Ectodermal cell (in vitro differentiated cells): Measurements from ENCODE around the gene PTGR3.

Source experiments
- H3K27ac ChIP-seq: 2 replicates; pipeline ENCODE4 v1.7.0; 2013; ENCODE audit warnings: mild to moderate bottlenecking, low read depth, low read length; ENCODE audit not compliant: insufficient read depth, poor library complexity, severe bottlenecking
- H3K27me3 ChIP-seq: 2 replicates; pipeline ENCODE4 v1.7.0; 2013; ENCODE audit warnings: mild to moderate bottlenecking, low read length; ENCODE audit not compliant: insufficient read depth, control insufficient read depth, poor library complexity, severe bottlenecking
- H3K36me3 ChIP-seq: one replicate; pipeline ENCODE4 v1.7.0; 2013; ENCODE audit warnings: low read length; ENCODE audit not compliant: control insufficient read depth, insufficient read depth
- H3K4me1 ChIP-seq: one replicate; pipeline ENCODE4 v1.7.0; 2013; ENCODE audit warnings: low read length; ENCODE audit not compliant: control insufficient read depth, insufficient read depth
- H3K4me3 ChIP-seq: 2 replicates; pipeline ENCODE4 v1.7.0; 2013; ENCODE audit warnings: low read depth, low read length, control low read depth; ENCODE audit not compliant: insufficient read depth
- H3K9me3 ChIP-seq: 2 replicates; pipeline ENCODE4 v1.7.0; 2013; ENCODE audit warnings: mild to moderate bottlenecking, low read length, moderate library complexity; ENCODE audit not compliant: control insufficient read depth
- WGBS, 2 experiments: methylation state at CpG; one replicate each; pipeline ENCODE4 v1.1.7; 2013; ENCODE audit warnings: missing lambda C conversion rate in 2 of 2; 5-methylcytosine and 5-hydroxymethylcytosine counted together

The PTGR3 gene

DNA sequence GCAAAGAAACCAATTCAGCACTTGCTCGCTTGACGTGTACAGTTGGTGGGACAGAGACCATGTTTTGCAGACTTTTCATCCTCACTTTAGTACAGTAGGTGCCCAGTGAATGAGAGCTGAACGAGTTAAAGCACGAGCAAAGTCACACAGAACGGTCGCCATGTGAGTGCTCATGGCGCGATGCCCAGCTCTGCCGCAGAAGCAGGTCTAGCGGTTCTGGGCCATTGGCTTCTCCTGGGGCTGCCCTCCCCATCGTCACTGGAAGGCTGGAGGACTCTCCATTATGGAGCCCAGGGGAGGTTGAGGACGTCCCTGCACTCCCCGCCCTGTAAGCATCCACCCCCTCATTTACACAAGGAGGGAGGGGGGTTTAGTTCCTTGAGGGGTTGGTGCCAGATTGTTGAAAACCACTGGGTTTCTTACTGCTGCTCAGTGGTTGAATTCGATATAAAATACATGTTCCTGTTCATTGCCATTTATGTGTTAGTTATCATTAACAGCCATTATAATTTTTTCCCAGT is 24.9 kb downstream of the PTGR3 start:
- Histone ChIP-seq H3K27me3 (no peaks in the 10 kb centered on the region), H3K36me3 (no peaks in the 10 kb centered on the region), H3K27ac (no peak overlapping the region), H3K4me1 (no peaks in the 10 kb centered on the region), H3K9me3 (no peaks in the 10 kb centered on the region), H3K4me3 (no peak overlapping the region)
- 94 to 96% methylated on average over 14 of the region's 14 CpGs for WGBS, 2 experiments

DNA sequence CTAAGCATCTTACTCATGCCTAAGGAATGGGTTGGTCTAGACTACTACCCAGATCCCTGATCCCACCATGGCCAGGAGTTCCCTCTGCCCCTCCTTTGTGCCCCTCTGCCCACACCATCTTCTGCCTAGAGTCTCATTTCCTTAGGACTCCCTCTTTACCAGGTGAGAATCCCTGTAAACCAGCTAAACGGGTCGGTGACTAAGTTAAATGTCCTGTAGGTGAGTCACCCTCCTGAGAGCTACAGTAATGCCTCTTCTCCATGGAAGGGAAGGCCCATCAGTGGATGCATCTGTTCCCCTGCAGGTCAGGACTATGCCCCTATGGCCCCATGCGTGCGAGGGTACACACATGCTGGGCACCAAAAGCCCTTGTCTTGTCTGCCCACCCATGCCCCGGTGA is 25.4 kb downstream of the PTGR3 start:
- no peak overlapping the region for H3K4me3 ChIP-seq
- H3K4me1 ChIP-seq, result no peaks in the 10 kb centered on the region
- WGBS, 2 experiments, result 83 to 86% methylated on average over 5 of the region's 5 CpGs
- no peak overlapping the region for H3K27ac ChIP-seq
- H3K9me3 ChIP-seq, result no peaks in the 10 kb centered on the region
- H3K27me3 ChIP-seq, result no peaks in the 10 kb centered on the region
- H3K36me3 ChIP-seq, result no peaks in the 10 kb centered on the region

DNA sequence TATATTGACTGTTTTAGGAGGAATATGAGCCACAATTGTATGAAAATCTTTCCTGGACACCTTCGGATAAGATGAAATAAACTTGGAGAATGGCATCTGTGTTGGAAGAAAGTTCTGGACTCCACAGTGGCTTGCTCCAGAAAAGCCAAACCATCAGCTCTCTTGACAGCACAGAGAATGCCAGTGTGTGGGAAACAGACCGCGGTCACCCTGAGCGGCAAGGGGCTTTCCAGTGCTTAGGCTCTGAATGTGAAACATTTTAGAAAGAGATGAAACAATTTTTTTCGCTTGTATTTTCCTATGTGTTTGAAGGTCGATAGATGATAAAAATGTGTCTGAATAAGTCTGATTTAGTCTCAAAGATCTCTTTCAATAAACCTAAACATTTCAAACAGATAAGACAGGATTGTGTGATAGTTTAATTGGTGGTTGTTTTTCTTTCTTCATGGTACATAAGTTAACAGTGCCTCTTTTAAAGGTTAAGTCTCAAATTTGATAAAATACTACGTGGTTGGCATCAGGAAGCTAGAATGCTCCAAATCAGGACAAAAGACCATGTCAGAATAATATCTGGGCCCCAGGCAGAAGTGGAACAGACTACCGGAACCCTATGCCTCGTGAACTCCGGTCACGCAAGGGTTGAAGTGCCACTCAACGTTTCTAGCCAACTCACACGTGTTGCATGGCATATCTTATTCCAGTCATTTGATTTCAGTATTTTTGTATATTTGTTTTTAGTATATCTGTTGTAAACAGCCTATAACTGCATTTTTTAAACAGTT is 28.9 kb downstream of the PTGR3 start:
- H3K9me3 ChIP-seq, result no peaks in the 10 kb centered on the region
- no peaks in the 10 kb centered on the region for H3K27me3 ChIP-seq
- 95 to 96% methylated on average over 11 to 13 of the region's 13 CpGs for WGBS, 2 experiments
- no peak overlapping the region for H3K4me3 ChIP-seq
- no peak overlapping the region for H3K27ac ChIP-seq
- H3K4me1 ChIP-seq, result no peaks in the 10 kb centered on the region
- no peaks in the 10 kb centered on the region for H3K36me3 ChIP-seq

DNA sequence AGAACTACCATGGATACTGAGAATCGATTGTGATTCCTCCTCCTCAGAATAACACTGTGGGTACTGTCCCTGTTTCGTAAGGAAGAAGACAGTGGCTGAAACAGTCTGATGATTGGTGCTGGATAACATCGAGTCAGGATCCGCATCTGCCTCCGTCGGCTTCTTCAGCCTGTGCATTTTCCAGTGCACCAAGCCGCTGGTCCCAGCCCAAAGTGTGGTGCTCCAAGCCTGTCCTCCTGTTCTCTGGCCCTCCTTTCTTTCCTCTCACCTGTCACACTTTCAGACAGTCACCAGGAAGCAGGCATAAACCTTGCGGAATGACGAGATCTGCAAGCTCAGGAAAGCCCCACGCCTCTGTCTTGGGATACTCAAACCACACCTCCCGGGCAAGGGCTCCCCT is 30.6 kb downstream of the PTGR3 start:
- Histone ChIP-seq H3K4me1 (no peaks in the 10 kb centered on the region), H3K27ac (no peak overlapping the region), H3K4me3 (no peak overlapping the region), H3K36me3 (no peaks in the 10 kb centered on the region), H3K9me3 (no peaks in the 10 kb centered on the region), H3K27me3 (no peaks in the 10 kb centered on the region)
- WGBS, 2 experiments, result 89 to 92% methylated on average over 11 of the region's 11 CpGs

DNA sequence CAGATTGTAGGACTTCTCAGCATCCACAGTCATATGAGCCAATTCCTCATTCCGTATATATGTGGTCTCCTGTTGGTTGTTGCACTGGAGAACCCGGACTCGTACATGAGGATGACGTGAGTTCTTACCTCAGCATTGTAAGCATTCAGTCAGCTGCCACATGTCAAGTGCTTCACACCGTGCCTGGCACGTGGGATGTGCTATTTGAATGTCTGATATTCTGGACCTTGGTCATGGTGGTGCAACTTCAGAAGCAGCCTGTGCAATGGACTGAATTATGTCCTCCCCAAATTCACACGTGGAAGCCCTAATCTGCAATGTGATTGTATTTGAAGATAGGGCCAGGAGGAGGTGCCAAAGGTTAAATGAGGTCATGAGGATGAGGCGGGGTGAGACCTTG is 32.1 kb downstream of the PTGR3 start:
- H3K27me3 ChIP-seq, result no peaks in the 10 kb centered on the region
- no peak overlapping the region for H3K4me3 ChIP-seq
- no peaks in the 10 kb centered on the region for H3K36me3 ChIP-seq
- WGBS, 2 experiments, result 89 to 93% methylated on average over 8 of the region's 8 CpGs
- no peaks in the 10 kb centered on the region for H3K4me1 ChIP-seq
- H3K9me3 ChIP-seq, result no peaks in the 10 kb centered on the region
- H3K27ac ChIP-seq, result no peak overlapping the region

DNA sequence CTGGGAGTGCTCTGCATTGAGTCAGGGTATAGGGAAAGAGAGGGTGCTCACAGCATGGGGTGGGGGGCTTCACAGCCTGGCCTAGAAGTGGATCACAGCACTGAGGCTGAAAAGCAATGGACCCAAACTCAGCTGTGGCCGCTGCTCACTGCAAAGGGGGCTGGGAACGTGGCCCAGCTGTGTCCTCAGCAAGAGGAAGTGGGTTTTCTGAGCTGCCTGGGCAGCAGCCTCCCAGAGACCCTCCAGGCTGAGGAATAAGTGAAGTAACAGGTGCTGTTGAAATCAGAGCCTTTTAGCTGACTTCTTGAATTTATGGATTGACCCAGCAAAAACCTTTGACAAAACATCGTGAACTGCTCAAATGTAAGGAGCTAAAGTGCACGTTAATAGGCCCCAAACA is 35.2 kb downstream of the PTGR3 start:
- Histone ChIP-seq H3K27ac (no peak overlapping the region), H3K27me3 (no peaks in the 10 kb centered on the region), H3K36me3 (no peaks in the 10 kb centered on the region), H3K4me1 (no peaks in the 10 kb centered on the region), H3K9me3 (no peaks in the 10 kb centered on the region), H3K4me3 (no peak overlapping the region)
- WGBS, 2 experiments, result 90% methylated on average over 4 of the region's 4 CpGs

DNA sequence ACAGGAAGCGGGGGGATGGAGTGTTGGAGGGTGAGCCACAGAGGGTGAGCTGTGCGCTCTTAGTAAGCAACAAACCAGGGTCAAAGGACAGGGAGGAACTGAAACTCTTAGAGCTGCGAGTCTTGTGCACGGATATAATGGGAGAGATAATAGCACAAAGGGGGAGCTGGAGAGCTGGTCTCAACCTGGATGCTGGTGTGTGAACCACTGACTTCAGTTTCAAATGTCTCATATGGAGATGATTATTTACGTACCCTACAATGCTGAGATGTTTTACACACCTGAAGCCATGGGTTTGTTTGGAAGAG is 35.9 kb downstream of the PTGR3 start:
- no peaks in the 10 kb centered on the region for H3K4me1 ChIP-seq
- H3K9me3 ChIP-seq, result no peaks in the 10 kb centered on the region
- H3K27me3 ChIP-seq, result no peaks in the 10 kb centered on the region
- H3K27ac ChIP-seq, result no peak overlapping the region
- 69 to 70% methylated on average over 5 of the region's 5 CpGs for WGBS, 2 experiments
- no peaks in the 10 kb centered on the region for H3K36me3 ChIP-seq
- no peak overlapping the region for H3K4me3 ChIP-seq

DNA sequence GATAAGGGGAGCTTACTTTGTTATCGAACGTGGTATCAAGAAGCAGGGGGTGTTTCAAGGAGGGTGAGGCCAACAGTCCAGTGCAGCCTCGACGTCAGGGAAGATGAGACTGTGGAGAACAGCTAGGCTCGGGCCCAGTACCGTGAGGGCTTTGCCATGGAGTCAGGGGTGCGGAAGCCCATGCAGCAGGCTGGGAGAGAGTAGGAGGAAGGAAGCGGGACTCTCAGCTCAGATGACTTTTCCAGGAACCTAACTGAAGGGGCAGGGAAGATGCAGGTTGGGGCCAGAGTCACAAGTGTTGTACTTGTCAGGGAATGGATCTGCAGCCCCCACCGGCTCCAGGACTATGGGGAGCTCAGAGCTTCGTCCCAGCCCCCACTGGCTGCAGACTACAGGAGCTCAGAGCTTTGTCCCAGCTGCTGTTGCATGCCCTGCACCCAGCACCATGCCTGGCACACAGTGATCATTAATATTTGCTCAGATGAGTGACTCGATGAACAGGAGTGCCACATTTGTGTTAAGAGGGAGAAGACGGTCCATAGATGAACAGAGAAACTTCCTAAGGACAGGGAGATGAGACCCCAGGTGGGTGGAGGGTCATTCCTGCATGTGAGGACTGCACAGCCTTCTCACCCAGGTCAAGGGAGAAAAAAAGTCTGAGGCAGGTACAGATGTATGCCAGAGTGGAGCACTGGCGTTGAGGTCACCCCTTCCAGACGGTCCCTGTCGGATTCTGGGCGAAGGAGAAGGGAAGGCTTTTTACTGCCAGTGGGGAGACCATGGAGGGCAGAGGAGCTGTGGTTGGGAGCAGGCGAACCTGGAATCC is 36.4 kb downstream of the PTGR3 start:
- WGBS, 2 experiments, result 90 to 91% methylated on average over 17 of the region's 17 CpGs
- Histone ChIP-seq H3K4me1 (no peaks in the 10 kb centered on the region), H3K4me3 (no peak overlapping the region), H3K27ac (no peak overlapping the region), H3K9me3 (no peaks in the 10 kb centered on the region), H3K36me3 (no peaks in the 10 kb centered on the region), H3K27me3 (no peaks in the 10 kb centered on the region)

DNA sequence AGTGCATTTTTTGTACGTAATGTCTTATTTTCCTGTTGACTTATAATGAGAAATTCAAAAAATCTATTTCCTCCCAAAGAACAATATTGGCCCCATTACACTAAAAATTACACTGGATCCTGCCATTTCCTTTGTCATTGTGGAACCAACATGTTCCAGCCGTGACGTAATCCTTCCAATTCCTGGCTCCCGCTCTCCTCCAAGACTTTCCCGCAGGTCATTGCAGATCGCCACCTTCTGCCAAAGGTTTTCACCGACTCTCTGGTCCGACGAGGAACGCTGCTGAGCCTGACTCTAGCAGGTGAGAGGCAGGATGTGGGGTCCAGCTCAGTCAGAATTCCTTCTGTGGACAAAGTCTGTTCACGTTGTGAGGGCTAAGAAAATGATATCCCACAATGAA is 38.0 kb downstream of the PTGR3 start:
- Histone ChIP-seq H3K27ac (no peak overlapping the region), H3K36me3 (no peaks in the 10 kb centered on the region), H3K9me3 (no peaks in the 10 kb centered on the region), H3K4me3 (no peak overlapping the region), H3K4me1 (no peaks in the 10 kb centered on the region), H3K27me3 (no peaks in the 10 kb centered on the region)
- WGBS, 2 experiments, result 91 to 92% methylated on average over 10 to 11 of the region's 11 CpGs

DNA sequence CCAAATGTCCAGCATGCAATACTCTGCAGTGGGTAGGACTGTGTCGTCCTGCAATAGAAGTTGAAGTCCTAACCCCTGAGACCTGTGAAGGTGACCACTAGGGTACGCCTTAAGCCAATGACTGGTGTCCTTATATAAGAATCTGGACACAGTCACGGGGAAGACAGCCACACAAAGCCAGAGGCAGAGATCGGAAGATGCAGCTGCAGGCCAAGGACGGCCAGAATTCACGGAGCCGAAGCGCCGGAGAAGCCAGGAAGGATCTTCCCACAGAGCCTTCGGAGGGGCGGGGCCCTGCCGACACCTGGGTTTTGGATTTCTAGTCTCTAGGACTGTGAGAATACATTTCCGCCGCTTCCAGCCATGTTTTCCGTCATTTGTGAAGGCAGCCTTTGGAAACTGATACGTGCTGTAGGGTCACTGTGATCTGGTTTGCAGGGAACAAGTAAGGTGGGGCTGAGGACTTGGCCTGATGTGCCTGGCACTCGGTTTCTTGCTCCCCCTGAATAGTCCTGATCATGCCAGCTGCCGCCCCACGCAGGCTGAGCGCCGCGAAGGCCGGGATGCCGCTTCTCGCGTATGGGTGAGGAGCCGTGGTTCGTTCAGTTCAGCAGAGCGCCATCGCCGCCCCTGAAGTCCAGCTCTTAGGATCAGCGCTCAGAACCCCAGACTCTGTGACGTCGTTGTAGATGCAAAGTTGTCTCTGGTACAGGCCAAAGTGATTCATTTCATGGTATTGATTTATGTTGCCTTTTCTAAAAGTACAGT is 38.7 kb downstream of the PTGR3 start:
- H3K27ac ChIP-seq, result no peak overlapping the region
- H3K4me1 ChIP-seq, result no peaks in the 10 kb centered on the region
- H3K36me3 ChIP-seq, result no peaks in the 10 kb centered on the region
- no peak overlapping the region for H3K4me3 ChIP-seq
- no peaks in the 10 kb centered on the region for H3K27me3 ChIP-seq
- 94% methylated on average over 34 of the region's 34 CpGs for WGBS, 2 experiments
- H3K9me3 ChIP-seq, result no peaks in the 10 kb centered on the region
